Measurements from ENCODE around the gene NRP2.

DNA sequence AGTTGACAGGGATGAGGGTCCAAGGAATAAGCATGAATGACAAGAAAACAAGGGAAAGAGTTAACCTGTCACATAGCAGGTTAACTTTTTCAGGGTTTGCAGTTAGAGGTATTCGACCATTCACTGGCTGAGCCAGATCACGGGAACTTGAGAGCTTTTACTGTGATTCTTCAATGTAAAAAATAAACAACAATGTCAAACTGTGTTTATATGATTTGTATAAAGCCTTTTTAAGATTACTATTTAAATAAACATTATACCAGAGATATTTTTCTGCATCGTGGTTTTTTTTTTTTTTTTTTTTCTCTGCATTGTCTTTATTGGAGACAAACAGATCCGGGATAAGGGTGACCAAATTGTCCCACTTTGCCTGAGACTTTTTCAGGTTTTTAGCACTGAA lies 115.6 kb downstream of the NRP2 start:
- TF ChIP-seq, protein P1, sequence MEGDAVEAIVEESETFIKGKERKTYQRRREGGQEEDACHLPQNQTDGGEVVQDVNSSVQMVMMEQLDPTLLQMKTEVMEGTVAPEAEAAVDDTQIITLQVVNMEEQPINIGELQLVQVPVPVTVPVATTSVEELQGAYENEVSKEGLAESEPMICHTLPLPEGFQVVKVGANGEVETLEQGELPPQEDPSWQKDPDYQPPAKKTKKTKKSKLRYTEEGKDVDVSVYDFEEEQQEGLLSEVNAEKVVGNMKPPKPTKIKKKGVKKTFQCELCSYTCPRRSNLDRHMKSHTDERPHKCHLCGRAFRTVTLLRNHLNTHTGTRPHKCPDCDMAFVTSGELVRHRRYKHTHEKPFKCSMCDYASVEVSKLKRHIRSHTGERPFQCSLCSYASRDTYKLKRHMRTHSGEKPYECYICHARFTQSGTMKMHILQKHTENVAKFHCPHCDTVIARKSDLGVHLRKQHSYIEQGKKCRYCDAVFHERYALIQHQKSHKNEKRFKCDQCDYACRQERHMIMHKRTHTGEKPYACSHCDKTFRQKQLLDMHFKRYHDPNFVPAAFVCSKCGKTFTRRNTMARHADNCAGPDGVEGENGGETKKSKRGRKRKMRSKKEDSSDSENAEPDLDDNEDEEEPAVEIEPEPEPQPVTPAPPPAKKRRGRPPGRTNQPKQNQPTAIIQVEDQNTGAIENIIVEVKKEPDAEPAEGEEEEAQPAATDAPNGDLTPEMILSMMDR (IDR thresholded peaks at IDR 0.05): no peak
- no peak for TF ChIP-seq POLR2A (IDR thresholded peaks at IDR 0.05)
